PFSK-1 (cell line): ENCODE results near the gene KITLG.

Experiments
- FOXP2 ChIP-seq: optimal IDR thresholded peaks from 2 replicates; pipeline ENCODE3; 2011; ENCODE audit warnings: borderline replicate concordance, control low read depth, inconsistent platforms; ENCODE audit not compliant: insufficient read depth; ENCODE audit errors: extremely low read length, extremely low read depth
- POLR2AphosphoS5 ChIP-seq: IDR thresholded peaks from 2 replicates; pipeline ENCODE4 v1.6.1; 2012; ENCODE audit warnings: low read depth, mild to moderate bottlenecking, control low read depth, low read length, moderate library complexity
- REST ChIP-seq, 2 experiments: IDR thresholded peaks; 2 replicates each; pipeline versions ENCODE4 v1.6.1 to v1.8.0; 2011 to 2012; ENCODE audit warnings: low read depth in 2 of 2, low read length in 2 of 2, control low read depth in 1 of 2, inconsistent platforms in 1 of 2, mild to moderate bottlenecking in 1 of 2, moderate library complexity in 1 of 2; ENCODE audit not compliant: insufficient read depth in 1 of 2
- SIN3A ChIP-seq: IDR thresholded peaks from 2 replicates; pipeline ENCODE4 v1.6.1; 2012; ENCODE audit warnings: mild to moderate bottlenecking, low read length, moderate library complexity, borderline replicate concordance; ENCODE audit not compliant: insufficient read depth
- TAF1 ChIP-seq: IDR thresholded peaks from 2 replicates; pipeline ENCODE4 v1.6.1; 2012; ENCODE audit warnings: low read length, control low read depth, borderline replicate concordance; ENCODE audit not compliant: insufficient read depth

The KITLG gene

GRCh38 chr12:88623777-88624548 lies 43.7 kb upstream of the KITLG start:
- TF ChIP-seq REST (IDR thresholded peaks at IDR 0.05; ENCODE audit: insufficient read depth in 1 of 2, low read depth in 2 of 2, low read length in 2 of 2) (no peak), SIN3A (no peak), TAF1 (no peak), POLR2AphosphoS5 (no peak), FOXP2 (no peak)

- TF ChIP-seq FOXP2 (no peak), SIN3A (no peak), REST (IDR thresholded peaks at IDR 0.05; ENCODE audit: insufficient read depth in 1 of 2, low read depth in 2 of 2, low read length in 2 of 2) (no peak), POLR2AphosphoS5 (no peak), TAF1 (no peak)
Measured at GRCh38 chr12:88617352-88617751, 37.1 kb upstream of the KITLG start.

GRCh38 chr12:88615490-88615889 lies 35.2 kb upstream of the KITLG start:
- TF ChIP-seq SIN3A (no peak), REST (IDR thresholded peaks at IDR 0.05; ENCODE audit: insufficient read depth in 1 of 2, low read depth in 2 of 2, low read length in 2 of 2) (no peak), POLR2AphosphoS5 (no peak), FOXP2 (no peak), TAF1 (no peak)

DNA sequence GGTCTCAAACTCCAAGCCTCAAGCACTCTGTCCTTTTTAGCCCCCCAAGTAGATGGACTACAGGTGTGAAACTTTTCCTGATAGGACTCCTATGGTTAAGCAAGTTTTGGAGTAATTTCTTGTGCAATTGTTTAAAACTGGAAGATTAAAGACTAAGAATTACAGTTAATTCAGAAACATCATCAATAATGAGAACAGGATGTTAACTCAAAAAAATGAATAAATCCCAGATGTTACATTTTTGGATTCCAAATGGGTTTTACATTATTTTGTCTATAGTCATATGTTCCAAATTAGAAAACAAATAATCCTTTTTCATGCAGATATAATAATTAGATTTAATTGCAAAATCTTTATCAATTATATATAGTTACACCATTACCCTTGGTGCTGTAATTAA lies 24.4 kb upstream of the KITLG start:
- TF ChIP-seq POLR2AphosphoS5: no peak
- TF ChIP-seq SIN3A: no peak

- TF ChIP-seq FOXP2: no peak
- no peak for TF ChIP-seq TAF1
- no peak for TF ChIP-seq POLR2AphosphoS5
- no peak for TF ChIP-seq SIN3A
- TF ChIP-seq REST (IDR thresholded peaks at IDR 0.05; ENCODE audit: insufficient read depth in 1 of 2, low read depth in 2 of 2, low read length in 2 of 2): no peak
Measured at GRCh38 chr12:88600272-88600671, 20.0 kb upstream of the KITLG start.
